ENCODE results near the gene BRIP1. TPM values are rescaled to one million over a fixed set of nuclear protein-coding genes. Genes with fewer than 3 reads are reported as not detected.

BRIP1 gene
- total and polyA plus RNA-seq, 10 of the 15 experiments (the other 5 are each of a cell fraction or from before 2014, with no cell fraction given), result 4.0 to 24.2 (median 12.8) TPM

GRCh38 chr17:61813211-61813610, 50.1 kb downstream of the BRIP1 start (continued):
- TF ChIP-seq BMI1 (IDR thresholded peaks at IDR 0.05; ENCODE audit: borderline replicate concordance) (no peak), EZH2 (IDR thresholded peaks at IDR 0.05; ENCODE audit: borderline replicate concordance, control insufficient read depth, low read depth, low read length) (no peak)

- no peaks in the 10 kb centered on the region for H3K27me3 ChIP-seq (replicated peaks in 1 of 2; ENCODE audit: control insufficient read depth in 2 of 2, insufficient read depth in 2 of 2, low read length in 1 of 2)
- H3K4me1 ChIP-seq (ENCODE audit: control insufficient read depth, insufficient read depth, low read length), result peaks cover 5% of the 10 kb centered on the region
- no peak overlapping the region for H3K4me2 ChIP-seq (ENCODE audit: control insufficient read depth, insufficient read depth)
- no peaks in the 10 kb centered on the region for H3K79me2 ChIP-seq (ENCODE audit: control insufficient read depth, insufficient read depth, low read length)
- H3K4me3 ChIP-seq, result no peak overlapping the region
- ChIA-PET CTCF (interaction anchor here (1.6 kb wide), 1 partner anchor 21 kb away, joined by 4 read pairs; no protein-coding TSS in a partner anchor), POLR2A (interaction anchor here (1.3 to 1.4 kb wide), 2 partner anchors 12 to 61 kb away, joined by 4 to 6 read pairs; no protein-coding TSS in a partner anchor), RAD21 (ENCODE audit: unreplicated experiment) (interaction anchor here (1.5 to 2.0 kb wide), 2 partner anchors 24 to 27 kb away, joined by 5 to 6 read pairs; no protein-coding TSS in a partner anchor), SMC1A (ENCODE audit: uncharacterized antibody, unreplicated experiment) (interaction anchor here (0.7 to 2.4 kb wide), 6 partner anchors 10 to 129 kb away, joined by 3 to 11 read pairs (median 4); no protein-coding TSS in a partner anchor)
- intact Hi-C loops (cut with micrococcal nuclease; ENCODE audit: unreplicated experiment), result no loop called here
- H3K36me3 ChIP-seq (ENCODE audit: control insufficient read depth in 2 of 2, insufficient read depth in 2 of 2, low read length in 1 of 2), result peaks cover 0 to 4% of the 10 kb centered on the region in 2 experiments; a peak in 2 of 4 replicates
- no peak overlapping the region for H3K9ac ChIP-seq (ENCODE audit: control insufficient read depth, insufficient read depth, low read length)
- BruUV-seq (replicated peaks), result no TSS peak
- in situ Hi-C loops (cut with MboI), result no loop called here
- no peak for ATAC-seq
- no peaks in the 10 kb centered on the region for H3K9me3 ChIP-seq (replicated peaks; ENCODE audit: control insufficient read depth, insufficient read depth, low read length)
- no peak overlapping the region for H2AFZ ChIP-seq (ENCODE audit: control insufficient read depth, low read depth, low read length)
- DNase-seq (ENCODE audit: low read depth, low spot score), result no peak
- FAIRE-seq, result no peak
- TF ChIP-seq SMARCA5 (IDR thresholded peaks at IDR 0.05) (no peak), NFXL1 (IDR thresholded peaks at IDR 0.05; ENCODE audit: borderline replicate concordance) (peak; percentile 89), HCFC1 (IDR thresholded peaks at IDR 0.05; ENCODE audit: low read length) (no peak)
- 100% methylated on average over 2 of the region's 2 CpGs for WGBS (ENCODE audit: insufficient coverage, insufficient replicate concordance, low lambda C conversion rate, missing lambda C conversion rate)
- no peaks in the 10 kb centered on the region for H4K20me1 ChIP-seq (ENCODE audit: control insufficient read depth, insufficient read depth)
- H3K27ac ChIP-seq (ENCODE audit: control insufficient read depth, insufficient read depth), result no peak overlapping the region
Observed at GRCh38 chr17:61812747-61813146, 50.6 kb downstream of the BRIP1 start.
